ENCODE measurements around the gene SRSF4. TPM values are rescaled to one million over a fixed set of nuclear protein-coding genes. Genes with fewer than 3 reads are reported as not detected.
"Not testable (repeated sequence)": the region's sequence is repeated elsewhere in the genome, so short reads cannot be mapped to it uniquely, and the experiment has no call there.

SRSF4 gene
- total and polyA plus RNA-seq, 2 experiments from 2014 or later, result 53.2 to 71.4 TPM

DNA sequence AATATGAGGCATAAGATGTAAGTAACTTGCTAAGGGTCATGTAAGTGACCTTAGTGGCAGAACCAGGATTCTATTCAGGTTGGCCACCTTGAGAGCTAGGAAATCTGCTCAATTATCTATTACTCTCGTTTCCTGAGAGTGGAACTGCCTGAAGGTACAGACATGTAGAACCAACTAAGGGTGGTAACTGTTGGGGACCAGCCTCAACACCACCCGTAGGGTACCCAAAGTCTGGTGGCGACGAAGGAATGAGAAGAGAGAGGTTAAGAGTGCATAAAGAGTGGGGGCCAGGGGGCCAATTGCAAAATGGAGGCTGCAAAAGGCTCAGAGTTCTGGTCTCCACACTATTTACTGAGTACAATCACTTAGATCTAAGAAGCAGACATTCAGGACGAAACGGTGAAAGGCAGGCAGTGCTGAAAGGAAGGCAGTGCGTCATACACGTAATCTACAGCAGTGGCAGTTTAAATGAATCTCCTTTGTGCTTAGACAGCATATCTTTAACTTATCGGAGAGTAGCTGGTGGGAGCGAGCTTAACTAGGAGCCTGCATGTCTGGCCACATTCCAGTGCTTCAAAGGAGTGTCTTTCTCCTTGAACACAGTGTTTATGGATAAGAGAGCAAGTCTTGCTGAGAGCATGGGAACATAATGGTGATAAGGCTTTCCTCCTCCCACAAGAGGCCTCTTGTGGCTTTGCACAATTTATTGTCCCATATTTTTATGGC is 25.0 kb downstream of the SRSF4 start:
- Histone ChIP-seq H3K4me3 (no peak overlapping the region), H4K20me1 (ENCODE audit: insufficient read depth, poor library complexity, severe bottlenecking) (peaks cover 23% of the 10 kb centered on the region), H3K9me3 (ENCODE audit: low read depth) (no peaks in the 10 kb centered on the region), H3K36me3 (replicated peaks; ENCODE audit: insufficient read depth, low read depth) (peaks cover 14% of the 10 kb centered on the region), H2AFZ (no peak overlapping the region), H3K4me2 (peak overlapping the region; percentile 62), H3K79me2 (peaks cover 84% of the 10 kb centered on the region), H3K27ac (peak overlapping the region; percentile 94), H3K9me2 (replicated peaks; ENCODE audit: insufficient read depth) (no peaks in the 10 kb centered on the region), H3K27me3 (no peaks in the 10 kb centered on the region), H3K4me1 (ENCODE audit: insufficient read depth) (peaks cover 28% of the 10 kb centered on the region)
- 7% methylated on average over 10 of the region's 10 CpGs for WGBS (ENCODE audit: low lambda C conversion rate, missing lambda C conversion rate)
- peak; percentile 87 for DNase-seq (ENCODE audit: low spot score)
- TF ChIP-seq EZH2phosphoT487 (IDR thresholded peaks at IDR 0.05; ENCODE audit: low read depth, severe bottlenecking, unreplicated experiment) (no peak), EZH2 (IDR thresholded peaks at IDR 0.05; ENCODE audit: borderline replicate concordance) (no peak)
- TF ChIP-seq, protein P1, sequence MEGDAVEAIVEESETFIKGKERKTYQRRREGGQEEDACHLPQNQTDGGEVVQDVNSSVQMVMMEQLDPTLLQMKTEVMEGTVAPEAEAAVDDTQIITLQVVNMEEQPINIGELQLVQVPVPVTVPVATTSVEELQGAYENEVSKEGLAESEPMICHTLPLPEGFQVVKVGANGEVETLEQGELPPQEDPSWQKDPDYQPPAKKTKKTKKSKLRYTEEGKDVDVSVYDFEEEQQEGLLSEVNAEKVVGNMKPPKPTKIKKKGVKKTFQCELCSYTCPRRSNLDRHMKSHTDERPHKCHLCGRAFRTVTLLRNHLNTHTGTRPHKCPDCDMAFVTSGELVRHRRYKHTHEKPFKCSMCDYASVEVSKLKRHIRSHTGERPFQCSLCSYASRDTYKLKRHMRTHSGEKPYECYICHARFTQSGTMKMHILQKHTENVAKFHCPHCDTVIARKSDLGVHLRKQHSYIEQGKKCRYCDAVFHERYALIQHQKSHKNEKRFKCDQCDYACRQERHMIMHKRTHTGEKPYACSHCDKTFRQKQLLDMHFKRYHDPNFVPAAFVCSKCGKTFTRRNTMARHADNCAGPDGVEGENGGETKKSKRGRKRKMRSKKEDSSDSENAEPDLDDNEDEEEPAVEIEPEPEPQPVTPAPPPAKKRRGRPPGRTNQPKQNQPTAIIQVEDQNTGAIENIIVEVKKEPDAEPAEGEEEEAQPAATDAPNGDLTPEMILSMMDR (IDR thresholded peaks at IDR 0.05; ENCODE audit: poor library complexity), result no peak

DNA sequence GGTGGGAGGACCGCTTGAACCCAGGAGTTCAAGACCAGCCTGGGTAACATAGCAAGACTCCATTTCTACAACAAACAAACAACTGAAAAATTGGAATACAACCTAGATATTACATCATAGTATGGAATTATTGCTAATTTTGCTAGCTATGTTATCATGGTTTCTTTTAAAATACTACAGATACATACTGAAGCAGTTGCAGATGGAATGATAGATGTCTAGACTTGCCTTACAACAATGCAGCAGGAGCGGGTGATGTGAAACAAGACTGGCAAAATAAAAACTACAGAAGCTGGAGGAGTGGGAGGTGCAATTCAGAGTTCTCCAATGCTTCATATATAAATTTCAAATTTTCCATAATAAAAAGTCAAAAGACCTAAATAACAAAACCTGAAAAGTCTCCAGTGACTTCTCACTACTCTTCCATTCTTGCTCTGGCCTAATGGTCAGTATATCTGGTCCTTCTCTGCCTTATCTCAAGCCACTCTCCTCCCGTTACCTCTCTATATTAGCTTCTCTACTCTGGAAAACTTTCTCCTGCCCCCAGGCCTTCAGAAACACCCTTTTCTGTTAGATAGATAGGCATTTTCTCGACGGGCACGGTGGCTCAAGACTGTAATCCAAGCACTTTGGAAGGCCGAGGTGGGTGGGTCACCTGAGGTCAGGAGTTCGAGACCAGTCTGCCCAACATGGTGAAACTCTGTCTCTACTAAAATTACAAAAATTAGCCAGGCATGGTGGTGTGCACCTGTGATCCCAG is 29.5 kb downstream of the SRSF4 start:
- no peak for TF ChIP-seq EZH2phosphoT487 (IDR thresholded peaks at IDR 0.05; ENCODE audit: low read depth, severe bottlenecking, unreplicated experiment)
- no peak for TF ChIP-seq EZH2 (IDR thresholded peaks at IDR 0.05; ENCODE audit: borderline replicate concordance)
- TF ChIP-seq, protein P1 (IDR thresholded peaks at IDR 0.05; ENCODE audit: poor library complexity), result no peak
- Histone ChIP-seq H3K36me3 (replicated peaks; ENCODE audit: insufficient read depth, low read depth) (peaks cover 8% of the 10 kb centered on the region), H3K27ac (no peak overlapping the region), H3K79me2 (peaks cover 70% of the 10 kb centered on the region), H3K4me2 (no peak overlapping the region), H2AFZ (no peak overlapping the region), H4K20me1 (ENCODE audit: insufficient read depth, poor library complexity, severe bottlenecking) (peaks cover 15% of the 10 kb centered on the region), H3K27me3 (no peaks in the 10 kb centered on the region), H3K4me3 (no peak overlapping the region), H3K9me2 (replicated peaks; ENCODE audit: insufficient read depth) (no peaks in the 10 kb centered on the region), H3K9me3 (ENCODE audit: low read depth) (no peaks in the 10 kb centered on the region), H3K4me1 (ENCODE audit: insufficient read depth) (peaks cover 15% of the 10 kb centered on the region)
- no peak for DNase-seq (ENCODE audit: low spot score)
- WGBS (ENCODE audit: low lambda C conversion rate, missing lambda C conversion rate), result 75% methylated on average over 8 of the region's 8 CpGs

DNA sequence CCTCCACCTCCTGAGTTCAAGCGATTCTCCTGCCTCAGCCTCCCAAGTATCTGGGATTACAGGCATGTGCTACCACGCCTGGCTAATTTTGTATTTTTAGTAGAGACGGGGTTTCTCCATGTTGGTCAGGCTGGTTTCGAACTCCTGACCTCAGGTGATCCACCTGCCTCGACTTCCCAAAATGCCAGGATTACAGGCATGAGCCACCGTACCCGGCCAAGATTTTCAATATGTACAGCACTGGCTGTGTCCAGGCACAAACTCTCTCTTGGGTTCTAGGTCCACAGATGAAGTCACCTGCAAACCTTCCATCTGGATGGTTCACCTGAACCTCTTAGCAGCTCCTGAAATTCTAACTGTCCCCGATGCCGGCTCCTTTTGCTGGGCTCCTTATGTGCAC is 31.4 kb downstream of the SRSF4 start:
- not testable (repeated sequence) for H3K27me3 ChIP-seq; H3K9me2 ChIP-seq (replicated peaks; ENCODE audit: insufficient read depth); H3K27ac ChIP-seq; H3K36me3 ChIP-seq (replicated peaks; ENCODE audit: insufficient read depth, low read depth); H3K4me2 ChIP-seq; DNase-seq (ENCODE audit: low spot score); H2AFZ ChIP-seq; H3K9me3 ChIP-seq (ENCODE audit: low read depth); H3K4me3 ChIP-seq
- peaks cover 12% of the 10 kb centered on the region for H4K20me1 ChIP-seq (ENCODE audit: insufficient read depth, poor library complexity, severe bottlenecking)
- 93% methylated on average over 9 of the region's 9 CpGs for WGBS (ENCODE audit: low lambda C conversion rate, missing lambda C conversion rate)
- H3K4me1 ChIP-seq (ENCODE audit: insufficient read depth), result peaks cover 12% of the 10 kb centered on the region
- peaks cover 61% of the 10 kb centered on the region for H3K79me2 ChIP-seq

Measured in hepatocyte (in vitro differentiated cells).